Hypothalamus (tissue), 51 donors: Measurements from ENCODE around the gene KRT6A.
A peak's percentile ranks its signal among the peaks of the same experiment; 100 is the strongest.

Experiments
- DNase-seq, 51 donors: peaks; one replicate each; lab custom pipeline; 2025; lab: John Stamatoyannopoulos, UW

KRT6A gene

GRCh38 chr12:52493172-52493571 is at the start of gene KRT6A:
Gene KRT6A, minus strand, starts transcription at chr12:52493257. Its CDS starts 69 bp downstream, at chr12:52493188.
- no peak for DNase-seq

- no peak for DNase-seq
Observed at GRCh38 chr12:52542157-52542556, 49.1 kb upstream of the KRT6A start.

GRCh38 chr12:52541709-52542108 is 48.7 kb upstream of the KRT6A start:
- DNase-seq: no peak

- no peak for DNase-seq
Observed at GRCh38 chr12:52540531-52540930, 47.5 kb upstream of the KRT6A start.

- DNase-seq: no peak
Observed at GRCh38 chr12:52539821-52540173, 46.7 kb upstream of the KRT6A start.

- no peak for DNase-seq
Observed at GRCh38 chr12:52539083-52539820, 46.2 kb upstream of the KRT6A start.

GRCh38 chr12:52537101-52537500 is 44.0 kb upstream of the KRT6A start:
- DNase-seq: no peak

GRCh38 chr12:52535574-52535973 is 42.5 kb upstream of the KRT6A start:
- DNase-seq: no peak

GRCh38 chr12:52534482-52534881 is 41.4 kb upstream of the KRT6A start:
- no peak for DNase-seq

GRCh38 chr12:52533686-52534470 is 40.8 kb upstream of the KRT6A start:
- DNase-seq: peak in 4 of 51 donors; percentile 8 to 24 (median 14)

GRCh38 chr12:52532636-52533035 is 39.6 kb upstream of the KRT6A start:
- no peak for DNase-seq

- DNase-seq: peak in 7 of 51 donors; percentile 7 to 31 (median 17)
Observed at GRCh38 chr12:52531566-52532300, 38.7 kb upstream of the KRT6A start.

- DNase-seq: no peak
Observed at GRCh38 chr12:52530905-52531304, 37.8 kb upstream of the KRT6A start.

- DNase-seq: no peak
Observed at GRCh38 chr12:52530366-52530765, 37.3 kb upstream of the KRT6A start.

- DNase-seq: no peak
Observed at GRCh38 chr12:52529846-52530245, 36.8 kb upstream of the KRT6A start.

- no peak for DNase-seq
Observed at GRCh38 chr12:52529417-52529816, 36.4 kb upstream of the KRT6A start.

GRCh38 chr12:52528641-52529143 is 35.6 kb upstream of the KRT6A start:
- peak in 38 of 51 donors; percentile 10 to 72 (median 40) for DNase-seq

- no peak for DNase-seq
Observed at GRCh38 chr12:52527121-52527800, 34.2 kb upstream of the KRT6A start.

- no peak for DNase-seq
Observed at GRCh38 chr12:52526511-52526951, 33.5 kb upstream of the KRT6A start.
